HL-60 (cell line): ENCODE data around the gene WWOX.

Experiments
- DNase-seq, 2 experiments: peaks; one replicate each; pipeline ENCODE4 v3.0.0-alpha.2; 2010 to 2020; ENCODE audit warnings: low read depth in 1 of 2, low spot score in 1 of 2
- H3K27ac ChIP-seq: fragments of 250-450 bp; sonication (Bioruptor Pico); replicated peaks from 2 replicates; pipeline ENCODE4 v1.5.1; 2020; ENCODE audit warnings: mild to moderate bottlenecking, moderate library complexity
- H3K27me3 ChIP-seq: fragments of 250-450 bp; sonication (Bioruptor Pico); 2 replicates; pipeline ENCODE4 v1.5.1; 2021; ENCODE audit warnings: mild to moderate bottlenecking, moderate library complexity; ENCODE audit not compliant: insufficient read depth, poor library complexity, severe bottlenecking
- H3K4me3 ChIP-seq: replicated peaks from 2 replicates; pipeline ENCODE4 v1.5.1; 2011; ENCODE audit warnings: mild to moderate bottlenecking, control low read depth, low read length; ENCODE audit not compliant: insufficient read depth
- GABPA ChIP-seq: IDR thresholded peaks from 2 replicates; pipeline ENCODE4 v1.6.1; 2012; ENCODE audit warnings: low read depth
- POLR2AphosphoS5 ChIP-seq: IDR thresholded peaks from 2 replicates; pipeline ENCODE4 v1.6.1; 2012; ENCODE audit warnings: low read depth
- SPI1 ChIP-seq: IDR thresholded peaks from 2 replicates; pipeline ENCODE4 v1.6.1; 2012; ENCODE audit warnings: low read depth, mild to moderate bottlenecking, borderline replicate concordance
- TF ChIP-seq, protein P1 (sequence below): IDR thresholded peaks from 2 replicates; pipeline ENCODE4 v1.6.1; 2012; ENCODE audit warnings: low read depth; ENCODE audit not compliant: insufficient replicate concordance
- TF ChIP-seq, protein P2 (sequence below): IDR thresholded peaks from one replicate; pipeline ENCODE4 v1.5.1; 2011; ENCODE audit warnings: low read length, control low read depth, inconsistent platforms; ENCODE audit not compliant: insufficient read depth

WWOX gene

DNA sequence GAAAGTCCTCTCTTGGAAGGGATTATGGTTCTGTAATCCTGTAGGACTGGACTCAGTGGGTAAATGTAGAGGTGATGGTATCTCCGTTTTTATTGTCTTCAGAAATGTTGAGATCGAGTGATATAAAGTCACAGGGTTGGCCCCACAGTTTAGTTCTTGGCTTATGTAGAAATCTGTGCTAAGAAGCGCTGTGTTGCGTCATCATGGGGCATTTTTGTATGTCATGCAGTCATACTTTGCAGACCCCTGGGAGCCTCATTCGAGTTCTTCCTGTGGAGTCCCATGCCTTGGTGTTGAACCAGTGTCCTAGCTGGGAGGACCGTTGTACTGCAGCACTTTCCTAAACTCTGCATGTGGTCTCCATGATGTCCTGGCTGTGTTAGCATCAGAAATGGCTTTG lies 881.4 kb downstream of the WWOX start:
- Histone ChIP-seq H3K4me3 (no peak overlapping the region), H3K27me3 (no peaks in the 10 kb centered on the region), H3K27ac (no peak overlapping the region)
- TF ChIP-seq SPI1: no peak
- TF ChIP-seq, protein P1, sequence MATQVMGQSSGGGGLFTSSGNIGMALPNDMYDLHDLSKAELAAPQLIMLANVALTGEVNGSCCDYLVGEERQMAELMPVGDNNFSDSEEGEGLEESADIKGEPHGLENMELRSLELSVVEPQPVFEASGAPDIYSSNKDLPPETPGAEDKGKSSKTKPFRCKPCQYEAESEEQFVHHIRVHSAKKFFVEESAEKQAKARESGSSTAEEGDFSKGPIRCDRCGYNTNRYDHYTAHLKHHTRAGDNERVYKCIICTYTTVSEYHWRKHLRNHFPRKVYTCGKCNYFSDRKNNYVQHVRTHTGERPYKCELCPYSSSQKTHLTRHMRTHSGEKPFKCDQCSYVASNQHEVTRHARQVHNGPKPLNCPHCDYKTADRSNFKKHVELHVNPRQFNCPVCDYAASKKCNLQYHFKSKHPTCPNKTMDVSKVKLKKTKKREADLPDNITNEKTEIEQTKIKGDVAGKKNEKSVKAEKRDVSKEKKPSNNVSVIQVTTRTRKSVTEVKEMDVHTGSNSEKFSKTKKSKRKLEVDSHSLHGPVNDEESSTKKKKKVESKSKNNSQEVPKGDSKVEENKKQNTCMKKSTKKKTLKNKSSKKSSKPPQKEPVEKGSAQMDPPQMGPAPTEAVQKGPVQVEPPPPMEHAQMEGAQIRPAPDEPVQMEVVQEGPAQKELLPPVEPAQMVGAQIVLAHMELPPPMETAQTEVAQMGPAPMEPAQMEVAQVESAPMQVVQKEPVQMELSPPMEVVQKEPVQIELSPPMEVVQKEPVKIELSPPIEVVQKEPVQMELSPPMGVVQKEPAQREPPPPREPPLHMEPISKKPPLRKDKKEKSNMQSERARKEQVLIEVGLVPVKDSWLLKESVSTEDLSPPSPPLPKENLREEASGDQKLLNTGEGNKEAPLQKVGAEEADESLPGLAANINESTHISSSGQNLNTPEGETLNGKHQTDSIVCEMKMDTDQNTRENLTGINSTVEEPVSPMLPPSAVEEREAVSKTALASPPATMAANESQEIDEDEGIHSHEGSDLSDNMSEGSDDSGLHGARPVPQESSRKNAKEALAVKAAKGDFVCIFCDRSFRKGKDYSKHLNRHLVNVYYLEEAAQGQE: no peak
- TF ChIP-seq POLR2AphosphoS5: no peak
- TF ChIP-seq, protein P2, sequence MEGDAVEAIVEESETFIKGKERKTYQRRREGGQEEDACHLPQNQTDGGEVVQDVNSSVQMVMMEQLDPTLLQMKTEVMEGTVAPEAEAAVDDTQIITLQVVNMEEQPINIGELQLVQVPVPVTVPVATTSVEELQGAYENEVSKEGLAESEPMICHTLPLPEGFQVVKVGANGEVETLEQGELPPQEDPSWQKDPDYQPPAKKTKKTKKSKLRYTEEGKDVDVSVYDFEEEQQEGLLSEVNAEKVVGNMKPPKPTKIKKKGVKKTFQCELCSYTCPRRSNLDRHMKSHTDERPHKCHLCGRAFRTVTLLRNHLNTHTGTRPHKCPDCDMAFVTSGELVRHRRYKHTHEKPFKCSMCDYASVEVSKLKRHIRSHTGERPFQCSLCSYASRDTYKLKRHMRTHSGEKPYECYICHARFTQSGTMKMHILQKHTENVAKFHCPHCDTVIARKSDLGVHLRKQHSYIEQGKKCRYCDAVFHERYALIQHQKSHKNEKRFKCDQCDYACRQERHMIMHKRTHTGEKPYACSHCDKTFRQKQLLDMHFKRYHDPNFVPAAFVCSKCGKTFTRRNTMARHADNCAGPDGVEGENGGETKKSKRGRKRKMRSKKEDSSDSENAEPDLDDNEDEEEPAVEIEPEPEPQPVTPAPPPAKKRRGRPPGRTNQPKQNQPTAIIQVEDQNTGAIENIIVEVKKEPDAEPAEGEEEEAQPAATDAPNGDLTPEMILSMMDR: no peak
- no peak for TF ChIP-seq GABPA
- DNase-seq: no peak

DNA sequence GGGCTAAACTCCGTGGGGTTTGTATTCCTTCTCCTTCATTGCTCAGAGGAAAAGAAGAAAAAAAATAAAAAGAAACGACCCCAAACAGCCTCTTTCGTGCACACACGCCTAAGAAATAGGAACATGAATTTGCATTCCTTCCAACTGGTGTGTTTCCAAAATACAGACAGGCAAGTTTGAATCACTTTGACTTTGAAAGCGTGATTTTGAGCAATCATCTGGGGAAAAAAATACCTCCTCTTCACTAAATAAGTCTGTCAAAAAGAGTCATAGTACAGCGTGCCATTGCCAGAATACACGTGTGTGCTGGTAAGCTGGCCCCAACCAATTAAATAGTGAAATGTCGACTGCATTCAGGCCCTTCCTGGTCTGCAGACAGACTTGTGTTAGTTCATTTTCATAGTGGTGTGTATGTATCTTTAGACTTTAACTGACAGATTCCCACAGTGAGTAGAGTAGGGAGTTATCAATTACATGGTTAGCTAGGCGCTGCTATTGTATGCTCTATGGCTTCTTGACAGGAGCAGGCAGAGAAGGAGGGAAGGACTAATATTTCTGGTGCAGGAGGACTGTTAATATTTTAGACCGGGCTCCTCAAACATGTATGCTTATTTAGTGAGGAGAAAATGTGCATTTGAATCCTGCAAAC lies 882.8 kb downstream of the WWOX start:
- Histone ChIP-seq H3K4me3 (no peak overlapping the region), H3K27ac (no peak overlapping the region), H3K27me3 (no peaks in the 10 kb centered on the region)
- no peak for TF ChIP-seq POLR2AphosphoS5
- no peak for TF ChIP-seq SPI1
- TF ChIP-seq, protein P1: no peak
- TF ChIP-seq GABPA: no peak
- TF ChIP-seq, protein P2: no peak
- DNase-seq: no peak

DNA sequence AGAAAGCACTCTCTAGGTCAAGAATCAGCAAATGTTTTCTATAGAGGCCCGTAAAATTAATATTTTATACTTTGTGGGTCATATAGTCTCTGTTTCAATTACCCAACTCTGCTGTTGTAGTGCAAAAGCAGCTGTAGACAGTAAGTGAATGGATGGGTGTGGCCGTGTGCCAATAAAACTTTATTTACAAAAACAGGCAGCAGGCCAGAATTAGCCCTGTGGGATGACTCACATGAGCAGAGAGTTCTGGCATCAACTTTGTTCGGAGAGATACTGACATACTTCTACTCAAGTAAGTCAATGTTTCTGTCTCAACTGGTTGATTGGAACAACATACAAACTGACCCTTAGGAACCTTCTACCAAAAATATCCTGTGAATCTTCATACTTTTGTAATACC lies 884.9 kb downstream of the WWOX start:
- no peak overlapping the region for H3K4me3 ChIP-seq
- TF ChIP-seq POLR2AphosphoS5 (no peak), SPI1 (no peak), GABPA (no peak)
- TF ChIP-seq, protein P2: no peak
- TF ChIP-seq, protein P1: no peak
- DNase-seq: no peak
- H3K27me3 ChIP-seq: no peaks in the 10 kb centered on the region
- no peak overlapping the region for H3K27ac ChIP-seq
